ENCODE measurements around the gene USP6NL. TPM values are rescaled to one million over a fixed set of nuclear protein-coding genes. Genes with fewer than 3 reads are reported as not detected.

The USP6NL gene
- total RNA-seq, 1 donor from 2014 or later, result 29.6 TPM

- no peak for DNase-seq (ENCODE audit: extremely low spot score, unreplicated experiment)
- Mint-ChIP-seq H3K4me1 (ENCODE audit: unreplicated experiment) (peaks cover 18% of the 10 kb centered on the region), H3K4me3 (no peak overlapping the region), H3K9me3 (no peaks in the 10 kb centered on the region), H3K27me3 (no peaks in the 10 kb centered on the region), H3K27ac (no peak overlapping the region), H3K36me3 (peaks cover 29% of the 10 kb centered on the region)
- TF ChIP-seq, protein P1, sequence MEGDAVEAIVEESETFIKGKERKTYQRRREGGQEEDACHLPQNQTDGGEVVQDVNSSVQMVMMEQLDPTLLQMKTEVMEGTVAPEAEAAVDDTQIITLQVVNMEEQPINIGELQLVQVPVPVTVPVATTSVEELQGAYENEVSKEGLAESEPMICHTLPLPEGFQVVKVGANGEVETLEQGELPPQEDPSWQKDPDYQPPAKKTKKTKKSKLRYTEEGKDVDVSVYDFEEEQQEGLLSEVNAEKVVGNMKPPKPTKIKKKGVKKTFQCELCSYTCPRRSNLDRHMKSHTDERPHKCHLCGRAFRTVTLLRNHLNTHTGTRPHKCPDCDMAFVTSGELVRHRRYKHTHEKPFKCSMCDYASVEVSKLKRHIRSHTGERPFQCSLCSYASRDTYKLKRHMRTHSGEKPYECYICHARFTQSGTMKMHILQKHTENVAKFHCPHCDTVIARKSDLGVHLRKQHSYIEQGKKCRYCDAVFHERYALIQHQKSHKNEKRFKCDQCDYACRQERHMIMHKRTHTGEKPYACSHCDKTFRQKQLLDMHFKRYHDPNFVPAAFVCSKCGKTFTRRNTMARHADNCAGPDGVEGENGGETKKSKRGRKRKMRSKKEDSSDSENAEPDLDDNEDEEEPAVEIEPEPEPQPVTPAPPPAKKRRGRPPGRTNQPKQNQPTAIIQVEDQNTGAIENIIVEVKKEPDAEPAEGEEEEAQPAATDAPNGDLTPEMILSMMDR (conservative IDR thresholded peaks at IDR 0.05), result no peak
Measured at GRCh38 chr10:11597470-11597869, 14.0 kb downstream of the USP6NL start.

- no peaks in the 10 kb centered on the region for H3K27me3 Mint-ChIP-seq
- H3K4me3 Mint-ChIP-seq, result no peak overlapping the region
- peaks cover 29% of the 10 kb centered on the region for H3K36me3 Mint-ChIP-seq
- H3K27ac Mint-ChIP-seq, result peak overlapping the region; percentile 5
- no peak for DNase-seq (ENCODE audit: extremely low spot score, unreplicated experiment)
- TF ChIP-seq, protein P1 (conservative IDR thresholded peaks at IDR 0.05), result no peak
- H3K9me3 Mint-ChIP-seq, result no peaks in the 10 kb centered on the region
- H3K4me1 Mint-ChIP-seq (ENCODE audit: unreplicated experiment), result peaks cover 13% of the 10 kb centered on the region
Measured at GRCh38 chr10:11595395-11595692, 16.1 kb downstream of the USP6NL start.

- TF ChIP-seq, protein P1 (conservative IDR thresholded peaks at IDR 0.05), result no peak
- H3K27me3 Mint-ChIP-seq, result no peaks in the 10 kb centered on the region
- no peaks in the 10 kb centered on the region for H3K9me3 Mint-ChIP-seq
- no peak overlapping the region for H3K4me3 Mint-ChIP-seq
- H3K27ac Mint-ChIP-seq, result no peak overlapping the region
- H3K4me1 Mint-ChIP-seq (ENCODE audit: unreplicated experiment), result peaks cover 13% of the 10 kb centered on the region
- H3K36me3 Mint-ChIP-seq, result peaks cover 26% of the 10 kb centered on the region
- no peak for DNase-seq (ENCODE audit: extremely low spot score, unreplicated experiment)
Measured at GRCh38 chr10:11594589-11595394, 16.7 kb downstream of the USP6NL start.

DNA sequence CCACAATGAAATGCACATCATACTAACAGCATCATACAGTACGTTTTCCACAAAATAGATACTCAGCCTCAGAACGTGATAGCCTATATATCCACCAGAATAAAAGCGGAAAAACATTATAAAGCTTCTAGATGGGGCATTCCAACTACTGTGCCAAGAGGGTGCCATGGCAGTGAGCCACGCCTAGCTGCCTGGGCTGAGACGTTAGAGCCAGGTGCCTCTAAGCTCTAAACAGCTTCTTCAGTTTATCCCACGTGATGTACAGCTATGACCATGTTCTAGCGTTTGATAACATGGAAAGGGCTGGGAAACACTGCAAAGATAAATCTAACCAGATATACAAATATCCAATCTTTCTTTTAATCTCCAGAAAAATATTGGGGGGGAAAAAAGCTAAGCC lies 17.8 kb downstream of the USP6NL start:
- Mint-ChIP-seq H3K36me3 (peaks cover 26% of the 10 kb centered on the region), H3K27me3 (no peaks in the 10 kb centered on the region), H3K4me1 (ENCODE audit: unreplicated experiment) (peaks cover 9% of the 10 kb centered on the region), H3K9me3 (no peaks in the 10 kb centered on the region), H3K27ac (no peak overlapping the region), H3K4me3 (no peak overlapping the region)
- DNase-seq (ENCODE audit: extremely low spot score, unreplicated experiment), result no peak
- TF ChIP-seq, protein P1 (conservative IDR thresholded peaks at IDR 0.05), result no peak

GRCh38 chr10:11589738-11590137 lies 21.7 kb downstream of the USP6NL start:
- TF ChIP-seq, protein P1 (conservative IDR thresholded peaks at IDR 0.05), result no peak
- Mint-ChIP-seq H3K4me3 (no peak overlapping the region), H3K27me3 (no peaks in the 10 kb centered on the region), H3K27ac (no peak overlapping the region), H3K36me3 (peaks cover 21% of the 10 kb centered on the region), H3K9me3 (peaks cover 4% of the 10 kb centered on the region), H3K4me1 (ENCODE audit: unreplicated experiment) (peaks cover 5% of the 10 kb centered on the region)
- DNase-seq (ENCODE audit: extremely low spot score, unreplicated experiment), result no peak

All from type B pancreatic cell (in vitro differentiated cells).